Stimulated activated naive CD8-positive, alpha-beta T cell treated with anti-CD3 and anti-CD28 coated beads, Interleukin-15, Interleukin-2, amounts not matched to agents 100 ng/mL and 50 ng/mL, for 24 hours (primary cell): ENCODE measurements around the gene DHX29.
A peak's percentile ranks its signal among the peaks of the same experiment; 100 is the strongest.

Source experiments
- H3K27ac Mint-ChIP-seq: one replicate; pipeline ENCODE4 v1.8.0; 2021; ENCODE audit warnings: mild to moderate bottlenecking, mixed read lengths
- H3K27me3 Mint-ChIP-seq: one replicate; pipeline ENCODE4 v1.8.0; 2021; ENCODE audit warnings: mixed read lengths
- H3K36me3 Mint-ChIP-seq: one replicate; pipeline ENCODE4 v1.8.0; 2021; ENCODE audit warnings: low read depth, mixed read lengths
- H3K4me1 Mint-ChIP-seq: one replicate; pipeline ENCODE4 v1.8.0; 2021; ENCODE audit warnings: low read depth, mixed read lengths
- H3K4me3 Mint-ChIP-seq: one replicate; pipeline ENCODE4 v1.8.0; 2021; ENCODE audit warnings: mild to moderate bottlenecking, mixed read lengths
- H3K9me3 Mint-ChIP-seq: one replicate; pipeline ENCODE4 v1.8.0; 2021; ENCODE audit warnings: mixed read lengths

DHX29 gene

DNA sequence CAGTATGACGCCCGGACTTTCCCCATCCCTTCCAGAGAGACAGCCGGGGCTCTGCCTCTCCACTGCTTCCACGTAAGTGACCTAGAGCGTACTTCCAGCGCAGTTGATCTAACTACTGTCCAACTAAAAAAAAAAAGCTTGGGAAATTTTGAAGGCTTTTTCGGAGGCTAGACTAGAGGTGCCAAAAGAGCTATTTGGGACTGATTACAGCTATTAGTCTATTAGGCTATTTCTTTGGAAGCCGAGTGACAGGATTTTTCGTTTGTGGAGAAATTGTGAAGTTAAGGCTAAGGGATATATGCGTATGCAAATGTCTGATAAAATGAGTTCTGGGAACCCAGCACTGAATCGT is 75.6 kb downstream of the DHX29 start:
- Mint-ChIP-seq H3K27ac (no peak overlapping the region), H3K9me3 (no peaks in the 10 kb centered on the region), H3K4me3 (peak overlapping the region; percentile 74), H3K36me3 (no peaks in the 10 kb centered on the region), H3K4me1 (peaks cover 39% of the 10 kb centered on the region), H3K27me3 (peaks cover 73% of the 10 kb centered on the region)

GRCh38 chr5:55231029-55231918 is 76.2 kb downstream of the DHX29 start:
- H3K9me3 Mint-ChIP-seq, result no peaks in the 10 kb centered on the region
- no peak overlapping the region for H3K27ac Mint-ChIP-seq

DNA sequence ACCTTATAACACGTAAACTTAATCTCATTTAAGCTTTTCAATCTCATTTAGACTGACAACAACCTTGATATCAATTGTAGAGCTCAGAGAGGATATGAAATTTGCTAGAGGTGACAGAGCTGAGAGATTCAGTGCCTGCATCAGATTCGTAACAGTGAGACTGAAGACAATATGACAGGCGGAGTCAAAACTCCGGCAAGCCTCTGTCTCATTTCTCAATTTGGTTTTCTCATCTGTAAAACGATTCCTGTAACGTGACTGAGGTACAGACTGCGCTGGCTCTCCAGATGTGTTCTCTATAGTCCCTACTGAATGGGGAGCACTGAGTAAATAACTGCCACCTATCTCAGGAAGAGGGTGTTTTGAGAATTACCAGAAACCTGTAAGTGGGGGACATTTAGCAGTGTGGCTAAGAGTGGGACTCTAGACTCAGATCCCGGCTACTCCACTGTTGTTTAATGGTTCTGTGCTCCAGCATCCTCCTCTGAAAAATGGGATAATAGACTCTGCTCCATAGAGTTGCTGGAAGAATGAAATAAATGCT is 77.3 kb downstream of the DHX29 start:
- no peak overlapping the region for H3K27ac Mint-ChIP-seq
- H3K9me3 Mint-ChIP-seq, result no peaks in the 10 kb centered on the region
- H3K4me3 Mint-ChIP-seq, result no peak overlapping the region
- peaks cover 78% of the 10 kb centered on the region for H3K27me3 Mint-ChIP-seq
- no peaks in the 10 kb centered on the region for H3K36me3 Mint-ChIP-seq
- H3K4me1 Mint-ChIP-seq, result peaks cover 39% of the 10 kb centered on the region

More at GRCh38 chr5:55231029-55231918, 76.2 kb downstream of the DHX29 start:
- peak overlapping the region; percentile 74 for H3K4me3 Mint-ChIP-seq
- peaks cover 39% of the 10 kb centered on the region for H3K4me1 Mint-ChIP-seq
- no peaks in the 10 kb centered on the region for H3K36me3 Mint-ChIP-seq
- peaks cover 71% of the 10 kb centered on the region for H3K27me3 Mint-ChIP-seq

- Mint-ChIP-seq H3K27ac (peak overlapping the region; percentile 78), H3K9me3 (no peaks in the 10 kb centered on the region), H3K4me1 (peaks cover 35% of the 10 kb centered on the region), H3K4me3 (peak overlapping the region; percentile 76), H3K27me3 (peaks cover 88% of the 10 kb centered on the region), H3K36me3 (no peaks in the 10 kb centered on the region)
Measured at GRCh38 chr5:55227664-55228430, 79.6 kb downstream of the DHX29 start.

DNA sequence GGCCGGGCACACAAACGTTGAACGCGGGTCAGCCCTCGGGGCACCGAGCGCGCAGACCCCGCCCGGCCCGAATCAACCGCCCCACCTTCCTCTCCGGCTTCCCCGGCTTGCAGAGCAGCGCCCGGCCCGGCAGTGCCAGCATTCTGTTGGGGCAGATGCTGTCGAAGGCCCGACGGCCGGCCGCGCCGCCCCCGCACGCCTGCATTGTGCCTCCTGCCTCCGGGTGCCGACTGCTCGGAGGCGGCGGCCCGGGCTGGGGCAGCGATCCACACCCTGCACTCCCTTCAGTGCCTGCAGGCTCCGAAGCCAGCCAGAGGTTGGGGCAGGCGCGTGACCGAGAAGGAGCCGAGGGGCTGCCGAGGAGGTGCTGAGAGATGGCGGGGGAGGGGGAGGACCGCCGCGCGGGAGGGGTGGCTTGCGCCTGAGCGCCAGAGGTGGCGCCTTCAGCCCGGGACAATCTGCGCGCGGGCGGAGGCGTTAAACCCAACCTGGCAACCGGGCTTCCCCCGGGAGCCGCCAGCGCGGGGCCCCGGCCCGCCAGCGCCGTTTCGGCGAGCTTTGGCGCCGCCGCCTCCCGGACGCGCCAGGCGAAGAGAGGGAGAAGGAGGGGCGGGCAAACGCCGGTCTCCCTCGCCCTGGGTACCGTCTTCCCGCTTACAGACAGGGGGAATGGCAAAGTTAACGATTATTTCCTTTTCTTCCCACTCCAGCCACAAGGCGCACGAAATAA is 80.4 kb downstream of the DHX29 start, which contains the start of gene MCIDAS:
MCIDAS (minus strand) TSS at position 382 of the 730 bp plus-strand sequence; CDS start at position 205, 177 bp downstream.
- Mint-ChIP-seq H3K27me3 (peaks cover 89% of the 10 kb centered on the region), H3K36me3 (no peaks in the 10 kb centered on the region), H3K27ac (peak within 1 kb of the TSS; percentile 78), H3K4me1 (peaks cover 33% of the 10 kb centered on the region), H3K4me3 (peak within 1 kb of the TSS; percentile 76), H3K9me3 (no peaks in the 10 kb centered on the region)

DNA sequence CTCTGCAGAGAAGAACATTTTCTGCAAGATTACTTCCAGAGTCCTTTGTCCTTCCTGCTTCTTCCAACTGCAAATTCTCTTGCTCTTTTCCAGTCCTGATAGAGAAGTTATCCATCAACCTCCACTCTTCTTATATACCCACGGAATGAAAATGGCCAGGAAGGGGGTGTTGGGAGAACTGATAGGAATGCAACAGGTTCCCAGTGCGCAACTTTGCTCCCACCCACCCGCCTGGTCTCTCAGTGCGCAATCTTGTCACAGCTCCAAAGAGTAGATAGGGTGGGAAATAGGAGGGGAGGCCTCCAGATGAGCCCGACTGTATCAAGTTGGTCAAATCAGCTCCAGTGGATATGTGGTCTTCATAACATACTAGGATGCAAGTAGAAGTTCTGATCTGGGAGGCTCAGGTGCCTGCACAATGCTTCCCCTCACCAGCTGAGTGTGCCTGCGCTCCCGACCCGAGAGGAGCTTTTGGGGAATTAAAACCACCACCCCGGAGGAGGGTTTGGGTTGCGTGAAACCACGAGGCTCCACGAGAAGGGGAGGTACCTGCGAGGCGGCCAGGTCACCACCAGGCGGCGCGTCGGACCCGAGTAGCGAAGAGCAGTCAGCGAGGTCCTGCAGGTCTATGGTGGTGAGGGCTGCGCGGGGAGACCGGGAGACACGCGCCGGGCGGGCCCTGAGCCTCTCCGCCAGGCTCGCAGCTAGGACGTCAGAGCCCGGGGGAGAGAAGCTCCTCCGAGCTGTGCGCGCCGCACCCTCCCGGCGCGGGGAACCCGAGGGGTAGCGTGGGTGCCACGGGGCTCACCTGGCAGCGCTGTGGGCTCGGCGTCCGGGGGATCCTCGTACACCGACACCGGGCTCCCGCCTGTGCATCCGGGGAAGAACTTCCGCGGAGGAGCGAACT is 81.2 kb downstream of the DHX29 start:
- no peaks in the 10 kb centered on the region for H3K36me3 Mint-ChIP-seq
- H3K9me3 Mint-ChIP-seq, result no peaks in the 10 kb centered on the region
- no peak overlapping the region for H3K27ac Mint-ChIP-seq
- H3K4me3 Mint-ChIP-seq, result peak overlapping the region; percentile 62
- peaks cover 26% of the 10 kb centered on the region for H3K4me1 Mint-ChIP-seq
- H3K27me3 Mint-ChIP-seq, result peaks cover 88% of the 10 kb centered on the region

- no peak overlapping the region for H3K27ac Mint-ChIP-seq
- peaks cover 88% of the 10 kb centered on the region for H3K27me3 Mint-ChIP-seq
- H3K36me3 Mint-ChIP-seq, result no peaks in the 10 kb centered on the region
- H3K4me3 Mint-ChIP-seq, result no peak overlapping the region
- H3K9me3 Mint-ChIP-seq, result no peaks in the 10 kb centered on the region
- H3K4me1 Mint-ChIP-seq, result peaks cover 28% of the 10 kb centered on the region
Measured at GRCh38 chr5:55225346-55225745, 82.1 kb downstream of the DHX29 start.

- H3K4me1 Mint-ChIP-seq, result peaks cover 31% of the 10 kb centered on the region
- H3K36me3 Mint-ChIP-seq, result no peaks in the 10 kb centered on the region
- H3K27ac Mint-ChIP-seq, result no peak overlapping the region
- peak overlapping the region; percentile 7 for H3K4me3 Mint-ChIP-seq
- H3K9me3 Mint-ChIP-seq, result no peaks in the 10 kb centered on the region
- peaks cover 88% of the 10 kb centered on the region for H3K27me3 Mint-ChIP-seq
Measured at GRCh38 chr5:55223812-55224240, 83.7 kb downstream of the DHX29 start.

DNA sequence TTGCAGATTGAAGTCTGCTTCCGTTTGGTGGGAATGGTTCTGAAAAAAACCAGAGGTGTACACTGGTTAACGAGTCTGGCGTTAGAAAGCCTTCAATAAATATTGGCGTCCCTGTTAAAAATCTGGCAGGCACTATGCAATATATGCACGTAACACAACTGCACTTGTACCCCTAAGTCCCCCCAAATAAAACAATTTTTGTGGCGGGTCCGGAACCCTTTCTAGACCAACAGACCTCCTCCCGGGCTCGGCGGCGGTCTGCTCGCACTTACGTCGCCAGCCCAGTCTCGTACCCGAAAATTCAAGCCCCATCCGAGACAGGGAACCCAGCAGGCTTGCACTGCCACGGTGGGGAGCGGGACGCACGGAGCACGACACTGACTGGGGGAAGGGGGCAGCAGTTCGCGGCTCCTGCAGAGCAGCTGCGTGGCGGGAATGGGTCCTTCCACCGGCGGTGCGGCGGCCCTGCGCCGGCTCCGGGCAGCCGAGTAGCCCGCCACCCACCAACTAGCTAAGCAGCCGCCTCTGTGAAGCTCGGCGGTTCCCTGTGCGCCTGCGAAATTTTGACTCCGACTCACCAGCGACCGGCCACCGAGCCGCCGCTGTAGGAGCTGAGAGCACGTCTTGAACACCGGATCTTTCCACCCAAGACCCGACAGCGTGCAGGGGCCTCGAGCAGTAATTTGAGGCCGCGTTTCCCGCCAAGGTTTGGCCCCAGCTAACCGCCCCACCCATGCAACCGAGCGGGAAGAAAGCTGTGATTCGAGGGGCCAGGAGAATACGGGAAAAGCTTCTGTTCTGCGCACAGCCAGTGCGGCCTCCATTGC is 84.3 kb downstream of the DHX29 start:
- Mint-ChIP-seq H3K9me3 (no peaks in the 10 kb centered on the region), H3K4me1 (peaks cover 31% of the 10 kb centered on the region), H3K4me3 (peak overlapping the region; percentile 28), H3K27ac (no peak overlapping the region), H3K36me3 (no peaks in the 10 kb centered on the region), H3K27me3 (peaks cover 88% of the 10 kb centered on the region)

GRCh38 chr5:55222092-55222984 is 85.2 kb downstream of the DHX29 start:
- H3K27me3 Mint-ChIP-seq, result peaks cover 86% of the 10 kb centered on the region
- H3K27ac Mint-ChIP-seq, result no peak overlapping the region

DNA sequence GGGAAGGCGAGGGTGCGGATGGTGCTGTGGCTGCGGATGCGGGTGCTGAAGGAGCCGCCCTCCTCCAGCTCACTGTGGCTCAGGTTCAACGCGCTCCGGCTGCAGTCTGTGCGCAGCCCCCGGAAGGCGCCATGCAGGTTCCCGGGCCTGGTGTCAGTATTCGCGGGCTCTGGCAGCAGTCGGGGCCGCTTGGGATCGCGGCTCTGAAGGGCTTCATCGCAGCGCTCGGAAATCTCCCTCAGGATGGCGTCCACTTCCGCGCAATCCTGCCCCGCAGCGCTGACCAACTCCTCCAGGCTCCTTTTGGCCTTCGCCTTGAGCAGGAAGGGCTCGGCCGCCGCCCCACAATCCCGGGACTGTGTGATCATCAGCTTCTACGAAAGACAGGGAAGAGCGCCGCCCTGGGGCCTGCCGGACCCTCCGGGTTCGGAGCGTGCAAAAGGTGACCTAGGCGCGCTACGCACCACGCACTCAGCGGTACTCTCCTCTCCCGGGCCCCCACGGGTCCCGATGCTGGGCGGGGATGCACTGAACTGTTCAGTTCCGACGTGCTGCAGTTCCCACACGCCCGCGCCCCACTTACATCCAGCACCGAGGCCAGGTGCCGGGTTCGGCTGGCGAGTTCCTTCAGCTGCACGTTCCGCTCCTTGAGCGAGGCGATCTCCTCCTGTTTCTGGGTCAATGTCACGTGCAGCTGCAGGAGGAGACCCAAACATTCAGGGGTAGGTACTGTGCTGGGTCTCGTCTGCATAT is 86.9 kb downstream of the DHX29 start:
- no peaks in the 10 kb centered on the region for H3K36me3 Mint-ChIP-seq
- peaks cover 84% of the 10 kb centered on the region for H3K27me3 Mint-ChIP-seq
- H3K27ac Mint-ChIP-seq, result no peak overlapping the region
- H3K4me1 Mint-ChIP-seq, result peaks cover 23% of the 10 kb centered on the region
- H3K4me3 Mint-ChIP-seq, result peak overlapping the region; percentile 69
- no peaks in the 10 kb centered on the region for H3K9me3 Mint-ChIP-seq

More at GRCh38 chr5:55222092-55222984, 85.2 kb downstream of the DHX29 start:
- H3K36me3 Mint-ChIP-seq, result no peaks in the 10 kb centered on the region
- peaks cover 23% of the 10 kb centered on the region for H3K4me1 Mint-ChIP-seq
- no peaks in the 10 kb centered on the region for H3K9me3 Mint-ChIP-seq
- peak overlapping the region; percentile 28 for H3K4me3 Mint-ChIP-seq

- Mint-ChIP-seq H3K27ac (no peak overlapping the region), H3K4me1 (peaks cover 23% of the 10 kb centered on the region), H3K9me3 (no peaks in the 10 kb centered on the region), H3K27me3 (peaks cover 76% of the 10 kb centered on the region), H3K4me3 (no peak overlapping the region), H3K36me3 (no peaks in the 10 kb centered on the region)
Measured at GRCh38 chr5:55219770-55220169, 87.7 kb downstream of the DHX29 start.
